Measurements from ENCODE around the gene RPL36. TPM values are rescaled to one million over a fixed set of nuclear protein-coding genes. Genes with fewer than 3 reads are reported as not detected.

RPL36 gene
- total and polyA plus RNA-seq, 2 donors (not counting 1 experiment from before 2014, with no cell fraction given), result 341 to 864 TPM

DNA sequence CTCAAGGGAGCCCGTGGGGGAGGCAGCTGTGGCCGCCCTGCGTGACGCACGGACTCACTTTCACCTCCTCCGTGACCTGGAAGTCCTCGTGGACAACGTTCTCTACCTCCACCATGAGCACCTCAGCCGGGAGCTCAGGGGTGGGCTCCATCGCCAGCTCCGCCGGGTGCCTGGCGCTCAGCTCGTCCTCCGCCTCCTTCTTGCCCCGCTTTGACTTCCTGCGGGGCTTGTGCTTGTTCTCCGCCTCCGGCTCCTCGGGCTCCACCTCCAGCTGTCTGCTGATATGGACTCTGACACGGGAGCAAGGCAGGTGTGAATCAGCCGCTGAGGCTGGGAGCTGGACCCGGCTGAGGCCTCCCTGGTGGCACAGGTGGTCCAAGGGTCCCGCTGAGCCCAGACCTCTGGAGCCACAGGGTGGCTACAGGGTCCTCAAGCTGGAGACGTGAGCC, 21.6 kb downstream of the RPL36 start:
- H2AFZ ChIP-seq (ENCODE audit: low read length), result no peak overlapping the region
- no peaks in the 10 kb centered on the region for H3K9me3 ChIP-seq (ENCODE audit: control insufficient read depth, insufficient read depth, low read depth, low read length)
- no peak overlapping the region for H3K9ac ChIP-seq (ENCODE audit: insufficient read depth, low read length)
- no peaks in the 10 kb centered on the region for H4K20me1 ChIP-seq (ENCODE audit: control insufficient read depth, extremely low read depth, insufficient read depth, low read length)
- H3K27ac ChIP-seq (ENCODE audit: insufficient read depth, low read length), result no peak overlapping the region
- H3K4me2 ChIP-seq (ENCODE audit: extremely low read depth, insufficient read depth, low read length), result no peak overlapping the region
- no peaks in the 10 kb centered on the region for H3K4me1 ChIP-seq (ENCODE audit: control insufficient read depth, extremely low read depth, insufficient read depth, low read length)
- H3K27me3 ChIP-seq (ENCODE audit: control insufficient read depth, insufficient read depth, low read length), result no peaks in the 10 kb centered on the region
- TF ChIP-seq EZH2 (IDR thresholded peaks at IDR 0.05; ENCODE audit: low read length, missing control alignments), result no peak
- TF ChIP-seq, protein P1, sequence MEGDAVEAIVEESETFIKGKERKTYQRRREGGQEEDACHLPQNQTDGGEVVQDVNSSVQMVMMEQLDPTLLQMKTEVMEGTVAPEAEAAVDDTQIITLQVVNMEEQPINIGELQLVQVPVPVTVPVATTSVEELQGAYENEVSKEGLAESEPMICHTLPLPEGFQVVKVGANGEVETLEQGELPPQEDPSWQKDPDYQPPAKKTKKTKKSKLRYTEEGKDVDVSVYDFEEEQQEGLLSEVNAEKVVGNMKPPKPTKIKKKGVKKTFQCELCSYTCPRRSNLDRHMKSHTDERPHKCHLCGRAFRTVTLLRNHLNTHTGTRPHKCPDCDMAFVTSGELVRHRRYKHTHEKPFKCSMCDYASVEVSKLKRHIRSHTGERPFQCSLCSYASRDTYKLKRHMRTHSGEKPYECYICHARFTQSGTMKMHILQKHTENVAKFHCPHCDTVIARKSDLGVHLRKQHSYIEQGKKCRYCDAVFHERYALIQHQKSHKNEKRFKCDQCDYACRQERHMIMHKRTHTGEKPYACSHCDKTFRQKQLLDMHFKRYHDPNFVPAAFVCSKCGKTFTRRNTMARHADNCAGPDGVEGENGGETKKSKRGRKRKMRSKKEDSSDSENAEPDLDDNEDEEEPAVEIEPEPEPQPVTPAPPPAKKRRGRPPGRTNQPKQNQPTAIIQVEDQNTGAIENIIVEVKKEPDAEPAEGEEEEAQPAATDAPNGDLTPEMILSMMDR (conservative IDR thresholded peaks at IDR 0.05 in 1 of 2, IDR thresholded peaks at IDR 0.05 in 1 of 2; ENCODE audit: low read depth in 1 of 2, low read length in 2 of 2), result no peak
- H3K36me3 ChIP-seq (ENCODE audit: control insufficient read depth, insufficient read depth, low read length), result peaks cover 40% of the 10 kb centered on the region
- H3K79me2 ChIP-seq (ENCODE audit: control insufficient read depth, insufficient read depth, low read length), result peaks cover 20% of the 10 kb centered on the region
- no peak overlapping the region for H3K4me3 ChIP-seq (replicated peaks in 1 of 4; ENCODE audit: control extremely low read depth in 1 of 4, insufficient read depth in 1 of 4, low read depth in 3 of 4, low read length in 4 of 4)
- no peak for DNase-seq (ENCODE audit: low read depth in 2 of 2)

DNA sequence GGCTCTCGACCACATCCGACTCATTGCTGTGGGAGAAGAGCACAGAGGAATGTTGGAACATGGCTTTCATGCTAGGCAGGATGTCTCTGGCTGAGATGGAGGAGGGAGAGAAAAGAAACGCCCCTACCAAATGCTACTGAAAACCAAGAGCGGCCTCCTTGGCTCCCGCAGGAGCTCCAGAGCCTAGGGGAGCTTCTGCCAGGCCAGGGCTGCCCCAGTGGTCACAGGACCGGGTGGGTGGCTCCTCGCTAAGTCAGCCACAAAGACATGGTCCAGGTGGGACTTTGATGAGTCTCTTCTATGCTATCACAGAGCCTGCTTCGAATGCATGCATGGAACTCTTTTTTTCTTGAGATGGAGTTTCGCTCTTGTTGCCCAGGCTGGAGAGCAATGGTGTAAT, 23.1 kb downstream of the RPL36 start:
- TF ChIP-seq EZH2 (IDR thresholded peaks at IDR 0.05; ENCODE audit: low read length, missing control alignments), result no peak
- TF ChIP-seq, protein P1 (conservative IDR thresholded peaks at IDR 0.05 in 1 of 2, IDR thresholded peaks at IDR 0.05 in 1 of 2; ENCODE audit: low read depth in 1 of 2, low read length in 2 of 2), result no peak
- Histone ChIP-seq H3K27ac (ENCODE audit: insufficient read depth, low read length) (no peak overlapping the region), H3K27me3 (ENCODE audit: control insufficient read depth, insufficient read depth, low read length) (no peaks in the 10 kb centered on the region), H3K79me2 (ENCODE audit: control insufficient read depth, insufficient read depth, low read length) (peaks cover 33% of the 10 kb centered on the region), H4K20me1 (ENCODE audit: control insufficient read depth, extremely low read depth, insufficient read depth, low read length) (no peaks in the 10 kb centered on the region), H3K4me3 (replicated peaks in 1 of 4; ENCODE audit: control extremely low read depth in 1 of 4, insufficient read depth in 1 of 4, low read depth in 3 of 4, low read length in 4 of 4) (no peak overlapping the region), H3K9ac (ENCODE audit: insufficient read depth, low read length) (no peak overlapping the region), H3K4me2 (ENCODE audit: extremely low read depth, insufficient read depth, low read length) (no peak overlapping the region), H3K36me3 (ENCODE audit: control insufficient read depth, insufficient read depth, low read length) (peaks cover 28% of the 10 kb centered on the region), H2AFZ (ENCODE audit: low read length) (no peak overlapping the region), H3K4me1 (ENCODE audit: control insufficient read depth, extremely low read depth, insufficient read depth, low read length) (peaks cover 7% of the 10 kb centered on the region), H3K9me3 (ENCODE audit: control insufficient read depth, insufficient read depth, low read depth, low read length) (no peaks in the 10 kb centered on the region)
- no peak for DNase-seq (ENCODE audit: low read depth in 2 of 2)

DNA sequence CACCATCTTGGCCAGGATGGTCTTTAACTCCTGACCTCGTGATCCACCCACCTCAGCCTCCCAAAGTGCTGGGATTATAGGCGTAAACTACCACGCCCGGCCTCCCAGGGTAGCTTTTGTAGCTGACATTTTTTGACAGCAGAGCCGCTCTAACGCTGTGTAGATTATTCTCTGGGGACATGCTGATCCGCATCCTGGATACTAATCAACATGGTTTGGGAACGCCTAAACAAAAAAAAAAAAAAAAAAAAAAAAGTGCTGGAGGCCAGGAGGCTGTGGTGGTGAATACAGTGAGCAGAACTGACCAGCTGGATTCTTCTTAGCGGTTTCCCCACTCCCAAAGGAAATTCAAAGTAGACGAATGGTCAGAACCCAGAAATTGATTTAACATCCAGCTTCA, 24.7 kb downstream of the RPL36 start:
- Histone ChIP-seq H3K27ac (ENCODE audit: insufficient read depth, low read length) (no peak overlapping the region), H3K36me3 (ENCODE audit: control insufficient read depth, insufficient read depth, low read length) (peaks cover 28% of the 10 kb centered on the region), H3K4me2 (ENCODE audit: extremely low read depth, insufficient read depth, low read length) (no peak overlapping the region), H2AFZ (ENCODE audit: low read length) (no peak overlapping the region), H3K4me3 (replicated peaks in 1 of 4; ENCODE audit: control extremely low read depth in 1 of 4, insufficient read depth in 1 of 4, low read depth in 3 of 4, low read length in 4 of 4) (no peak overlapping the region), H4K20me1 (ENCODE audit: control insufficient read depth, extremely low read depth, insufficient read depth, low read length) (no peaks in the 10 kb centered on the region), H3K4me1 (ENCODE audit: control insufficient read depth, extremely low read depth, insufficient read depth, low read length) (peaks cover 9% of the 10 kb centered on the region), H3K9me3 (ENCODE audit: control insufficient read depth, insufficient read depth, low read depth, low read length) (no peaks in the 10 kb centered on the region), H3K9ac (ENCODE audit: insufficient read depth, low read length) (no peak overlapping the region), H3K27me3 (ENCODE audit: control insufficient read depth, insufficient read depth, low read length) (no peaks in the 10 kb centered on the region), H3K79me2 (ENCODE audit: control insufficient read depth, insufficient read depth, low read length) (peaks cover 49% of the 10 kb centered on the region)
- DNase-seq (ENCODE audit: low read depth in 2 of 2), result no peak
- no peak for TF ChIP-seq EZH2 (IDR thresholded peaks at IDR 0.05; ENCODE audit: low read length, missing control alignments)
- TF ChIP-seq, protein P1 (conservative IDR thresholded peaks at IDR 0.05 in 1 of 2, IDR thresholded peaks at IDR 0.05 in 1 of 2; ENCODE audit: low read depth in 1 of 2, low read length in 2 of 2), result no peak
